K562 treated with DMSO at 1 percent for 48 hours (cell line): Measurements from ENCODE around the gene PLSCR1. TPM values are rescaled to one million over a fixed set of nuclear protein-coding genes. Genes with fewer than 3 reads are reported as not detected.

Experiments used
- total RNA-seq: library from RNA; unstranded; fragments of 300-600 nt; gene quantifications from 2 replicates; pipeline ENCODE4 v1.2.3, GENCODE V29; 2022; ENCODE audit warnings: low replicate concordance; ENCODE audit errors: extremely low read depth

The PLSCR1 gene
- total RNA-seq: not detected in 2 replicates

GRCh38 chr3:146544002-146544928 is at the start of gene PLSCR1:
TSS of gene PLSCR1 (minus strand) at chr3:146544607. CDS start at chr3:146536552, 8,055 bp downstream.

GRCh38 chr3:146469150-146470017 is 75.0 kb downstream of the PLSCR1 start, which contains the start of gene PLSCR2:
TSS of gene PLSCR2 (minus strand) at chr3:146469561. CDS start at chr3:146459904, 9,657 bp downstream.

Other genes starting within 250 kb of the PLSCR1 start
- gene PLSCR2, start 75.0 kb downstream of the PLSCR1 start, total RNA-seq: not detected in 2 replicates
- gene PLSCR5, start 60.7 kb upstream of the PLSCR1 start, total RNA-seq: not detected in 2 replicates